H9 (cell line): Measurements from ENCODE around the gene FBXO28. TPM values are rescaled to one million over a fixed set of nuclear protein-coding genes. Genes with fewer than 3 reads are reported as not detected.

ENCODE experiments used
- DNase-seq: peaks from one replicate; pipeline ENCODE4 v3.0.0-alpha.2; 2017
- H2AFZ ChIP-seq: one replicate; pipeline ENCODE4 v1.6.1; 2013; ENCODE audit warnings: mild to moderate bottlenecking, low read length, control low read depth, moderate library complexity
- H2AK5ac ChIP-seq: 2 replicates; pipeline ENCODE4 v1.6.1; 2013; ENCODE audit warnings: low read length, control low read depth, mixed read lengths; ENCODE audit not compliant: insufficient read length
- H2BK120ac ChIP-seq: one replicate; pipeline ENCODE4 v1.6.1; 2013; ENCODE audit warnings: low read depth, mild to moderate bottlenecking, low read length, control low read depth, inconsistent platforms; ENCODE audit not compliant: poor library complexity, severe bottlenecking
- H2BK12ac ChIP-seq: 2 replicates; pipeline ENCODE4 v1.6.1; 2013; ENCODE audit warnings: low read length, control low read depth, mixed read lengths, low read depth; ENCODE audit not compliant: insufficient read length
- H2BK15ac ChIP-seq: 2 replicates; pipeline ENCODE4 v1.6.1; 2013; ENCODE audit warnings: low read depth, low read length, control low read depth
- H2BK20ac ChIP-seq: one replicate; pipeline ENCODE4 v1.6.1; 2013; ENCODE audit warnings: low read depth, mild to moderate bottlenecking, low read length, control low read depth, inconsistent platforms; ENCODE audit not compliant: poor library complexity, severe bottlenecking
- H2BK5ac ChIP-seq: 2 replicates; pipeline ENCODE4 v1.6.1; 2013; ENCODE audit warnings: low read length, control low read depth, mixed read lengths; ENCODE audit not compliant: insufficient read length
- H3K14ac ChIP-seq: 2 replicates; pipeline ENCODE4 v1.6.1; 2013; ENCODE audit warnings: low read length, control low read depth; ENCODE audit not compliant: insufficient read depth
- H3K18ac ChIP-seq: 2 replicates; pipeline ENCODE4 v1.6.1; 2013; ENCODE audit warnings: low read depth, mild to moderate bottlenecking, mixed read lengths, low read length, control low read depth; ENCODE audit not compliant: insufficient read length
- H3K23ac ChIP-seq: 2 replicates; pipeline ENCODE4 v1.6.1; 2013; ENCODE audit warnings: low read length, control low read depth, mixed read lengths, low read depth; ENCODE audit not compliant: insufficient read length
- H3K23me2 ChIP-seq: 2 replicates; pipeline ENCODE4 v1.6.1; 2013; ENCODE audit warnings: low read depth, mild to moderate bottlenecking, mixed read lengths, low read length, control low read depth; ENCODE audit not compliant: insufficient read length, poor library complexity, severe bottlenecking
- H3K27ac ChIP-seq: 2 replicates; pipeline ENCODE4 v1.5.1; 2013; ENCODE audit warnings: low read length, control low read depth, mixed read lengths, low read depth; ENCODE audit not compliant: insufficient read length
- H3K27me3 ChIP-seq: 2 replicates; pipeline ENCODE4 v1.6.1; 2013; ENCODE audit warnings: low read length, control low read depth, inconsistent platforms; ENCODE audit not compliant: insufficient read depth
- H3K4ac ChIP-seq: 2 replicates; pipeline ENCODE4 v1.6.1; 2013; ENCODE audit warnings: low read depth, mild to moderate bottlenecking, control low read depth, inconsistent platforms, low read length, moderate library complexity
- H3K4me1 ChIP-seq: 2 replicates; pipeline ENCODE4 v1.6.1; 2013; ENCODE audit warnings: low read length, control low read depth, inconsistent platforms; ENCODE audit not compliant: insufficient read depth
- H3K4me2 ChIP-seq: 2 replicates; pipeline ENCODE4 v1.6.1; 2013; ENCODE audit warnings: low read length, control low read depth, mixed read lengths; ENCODE audit not compliant: insufficient read length, insufficient read depth
- H3K56ac ChIP-seq: 2 replicates; pipeline ENCODE4 v1.6.1; 2013; ENCODE audit warnings: low read depth, mild to moderate bottlenecking, mixed read lengths, low read length, control low read depth; ENCODE audit not compliant: insufficient read length
- H3K79me1 ChIP-seq: 2 replicates; pipeline ENCODE4 v1.6.1; 2013; ENCODE audit warnings: low read depth, mild to moderate bottlenecking, moderate library complexity, low read length, control low read depth, inconsistent platforms; ENCODE audit not compliant: insufficient read depth, poor library complexity, severe bottlenecking
- H3K79me2 ChIP-seq: 2 replicates; pipeline ENCODE4 v1.6.1; 2013; ENCODE audit warnings: low read length, control low read depth, inconsistent platforms; ENCODE audit not compliant: insufficient read depth
- H3K9ac ChIP-seq: 2 replicates; pipeline ENCODE4 v1.6.1; 2013; ENCODE audit warnings: low read length, control low read depth, mixed read lengths; ENCODE audit not compliant: insufficient read length; ENCODE audit errors: extremely low read depth
- H3K9me3 ChIP-seq: one replicate; pipeline ENCODE4 v1.6.1; 2013; ENCODE audit warnings: low read depth, low read length, inconsistent platforms; ENCODE audit not compliant: control insufficient read depth
- H3T11ph ChIP-seq: one replicate; pipeline ENCODE4 v1.6.1; 2013; ENCODE audit warnings: mild to moderate bottlenecking, low read length, control low read depth, inconsistent platforms
- H4K20me1 ChIP-seq: one replicate; pipeline ENCODE4 v1.6.1; 2013; ENCODE audit not compliant: control insufficient read depth, insufficient read length, insufficient read depth
- H4K5ac ChIP-seq: 2 replicates; pipeline ENCODE4 v1.6.1; 2013; ENCODE audit warnings: low read depth, mild to moderate bottlenecking, mixed read lengths, low read length, control low read depth; ENCODE audit not compliant: insufficient read length
- H4K8ac ChIP-seq: replicated peaks from 2 replicates; pipeline ENCODE4 v1.6.1; 2013; ENCODE audit warnings: low read length, control low read depth, mixed read lengths, low read depth; ENCODE audit not compliant: insufficient read length
- H4K91ac ChIP-seq: 2 replicates; pipeline ENCODE4 v1.6.1; 2013; ENCODE audit warnings: low read depth, mild to moderate bottlenecking, moderate library complexity, mixed read lengths, low read length, control low read depth; ENCODE audit not compliant: insufficient read length
- H3K27ac Mint-ChIP-seq, 3 experiments: 2 replicates in 2 of 3; 3 replicates in 1 of 3; pipeline ENCODE4 v1.8.0; 2020 to 2021; ENCODE audit warnings: mixed read lengths in 3 of 3, mild to moderate bottlenecking in 1 of 3, moderate library complexity in 1 of 3
- H3K27me3 Mint-ChIP-seq: 2 replicates; pipeline ENCODE4 v1.8.0; 2021; ENCODE audit warnings: low read depth, mild to moderate bottlenecking, moderate library complexity, mixed read lengths
- H3K36me3 Mint-ChIP-seq, 3 experiments: 2 replicates in 2 of 3; 3 replicates in 1 of 3; pipeline ENCODE4 v1.8.0; 2020 to 2021; ENCODE audit warnings: low read depth in 3 of 3, mixed read lengths in 3 of 3; ENCODE audit not compliant: insufficient read depth in 1 of 3
- H3K4me1 Mint-ChIP-seq, 2 experiments: 2 replicates each; pipeline ENCODE4 v1.8.0; 2020; ENCODE audit warnings: mixed read lengths in 2 of 2
- H3K4me3 Mint-ChIP-seq, 2 experiments: 2 replicates in 1 of 2; 3 replicates in 1 of 2; pipeline ENCODE4 v1.8.0; 2020 to 2021; ENCODE audit warnings: mild to moderate bottlenecking in 2 of 2, mixed read lengths in 2 of 2, moderate library complexity in 1 of 2
- H3K9me3 Mint-ChIP-seq, 2 experiments: 2 replicates in 1 of 2; 3 replicates in 1 of 2; pipeline ENCODE4 v1.8.0; 2020; ENCODE audit warnings: mild to moderate bottlenecking in 2 of 2, mixed read lengths in 2 of 2, moderate library complexity in 1 of 2
- CTCF ChIP-seq: fragments of 200-600 bp; sonication (generic); conservative IDR thresholded peaks from 3 replicates; pipeline ENCODE4 v1.8.0; 2021; ENCODE audit warnings: antibody characterized with exemption, mild to moderate bottlenecking
- WGBS: extraction: QIAGEN DNeasy Blood & Tissue Kit; methylation state at CpG from one replicate; pipeline ENCODE4 v1.1.7; 2013; ENCODE audit warnings: missing lambda C conversion rate, low lambda C conversion rate, mixed read lengths; ENCODE audit not compliant: insufficient read length; ENCODE audit errors: extremely low coverage; 5-methylcytosine and 5-hydroxymethylcytosine counted together
- total RNA-seq: library from RNA; stranded (reverse); gene quantifications from 2 replicates; pipeline ENCODE4 v1.2.1, GENCODE V29; 2021

Gene FBXO28
- total RNA-seq, 1 experiment from 2014 or later, result 55.0 TPM

GRCh38 chr1:224151117-224151516, 37.2 kb downstream of the FBXO28 start:
- Mint-ChIP-seq H3K4me1 (no peaks in the 10 kb centered on the region), H3K9me3 (no peaks in the 10 kb centered on the region), H3K4me3 (no peak overlapping the region), H3K27ac (peak overlapping the region in 2 of 3 experiments; percentile 8 to 55; a peak in 3 of 7 replicates), H3K27me3 (no peaks in the 10 kb centered on the region), H3K36me3 (peaks cover 12 to 37% (median 19%) of the 10 kb centered on the region in 3 experiments; a peak in 6 of 7 replicates)
- no peaks in the 10 kb centered on the region for H3K79me1 ChIP-seq
- no peaks in the 10 kb centered on the region for H3K79me2 ChIP-seq
- no peak overlapping the region for H4K91ac ChIP-seq
- H3K14ac ChIP-seq, result no peak overlapping the region
- H3K9me3 ChIP-seq, result no peaks in the 10 kb centered on the region
- H3K4me1 ChIP-seq, result no peaks in the 10 kb centered on the region
- no peak overlapping the region for H2BK5ac ChIP-seq
- H3K9ac ChIP-seq, result no peak overlapping the region
- no peak overlapping the region for H3K23ac ChIP-seq
- H2BK20ac ChIP-seq, result no peak overlapping the region
- no peak overlapping the region for H3K4ac ChIP-seq
- no peak for DNase-seq
- no peak overlapping the region for H2BK120ac ChIP-seq
- no peaks in the 10 kb centered on the region for H4K20me1 ChIP-seq
- TF ChIP-seq CTCF, result no peak
- no peaks in the 10 kb centered on the region for H3K23me2 ChIP-seq
- H3T11ph ChIP-seq, result no peak overlapping the region
- H2AFZ ChIP-seq, result no peak overlapping the region
- no peak overlapping the region for H4K5ac ChIP-seq
- H3K18ac ChIP-seq, result no peak overlapping the region
- no CpG with 5 or more reads among the region's 3 CpGs for WGBS
- no peak overlapping the region for H3K56ac ChIP-seq
- H2AK5ac ChIP-seq, result no peak overlapping the region
- H2BK15ac ChIP-seq, result no peak overlapping the region
- H2BK12ac ChIP-seq, result no peak overlapping the region
- no peak overlapping the region for H3K4me2 ChIP-seq
- H3K27ac ChIP-seq, result no peak overlapping the region
- H4K8ac ChIP-seq, result no peak overlapping the region
- no peaks in the 10 kb centered on the region for H3K27me3 ChIP-seq
